LNCAP (cell line): ENCODE results near the gene RGL1.

Experiments used
- TF ChIP-seq, protein P1 (sequence below): fragments of 450-650 bp; IDR thresholded peaks from 2 replicates; pipeline ENCODE4 v1.5.1; 2017; ENCODE audit warnings: mild to moderate bottlenecking

RGL1 gene

GRCh38 chr1:183872403-183872802 lies 67.5 kb downstream of the RGL1 start:
- TF ChIP-seq, protein P1, sequence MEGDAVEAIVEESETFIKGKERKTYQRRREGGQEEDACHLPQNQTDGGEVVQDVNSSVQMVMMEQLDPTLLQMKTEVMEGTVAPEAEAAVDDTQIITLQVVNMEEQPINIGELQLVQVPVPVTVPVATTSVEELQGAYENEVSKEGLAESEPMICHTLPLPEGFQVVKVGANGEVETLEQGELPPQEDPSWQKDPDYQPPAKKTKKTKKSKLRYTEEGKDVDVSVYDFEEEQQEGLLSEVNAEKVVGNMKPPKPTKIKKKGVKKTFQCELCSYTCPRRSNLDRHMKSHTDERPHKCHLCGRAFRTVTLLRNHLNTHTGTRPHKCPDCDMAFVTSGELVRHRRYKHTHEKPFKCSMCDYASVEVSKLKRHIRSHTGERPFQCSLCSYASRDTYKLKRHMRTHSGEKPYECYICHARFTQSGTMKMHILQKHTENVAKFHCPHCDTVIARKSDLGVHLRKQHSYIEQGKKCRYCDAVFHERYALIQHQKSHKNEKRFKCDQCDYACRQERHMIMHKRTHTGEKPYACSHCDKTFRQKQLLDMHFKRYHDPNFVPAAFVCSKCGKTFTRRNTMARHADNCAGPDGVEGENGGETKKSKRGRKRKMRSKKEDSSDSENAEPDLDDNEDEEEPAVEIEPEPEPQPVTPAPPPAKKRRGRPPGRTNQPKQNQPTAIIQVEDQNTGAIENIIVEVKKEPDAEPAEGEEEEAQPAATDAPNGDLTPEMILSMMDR: no peak

DNA sequence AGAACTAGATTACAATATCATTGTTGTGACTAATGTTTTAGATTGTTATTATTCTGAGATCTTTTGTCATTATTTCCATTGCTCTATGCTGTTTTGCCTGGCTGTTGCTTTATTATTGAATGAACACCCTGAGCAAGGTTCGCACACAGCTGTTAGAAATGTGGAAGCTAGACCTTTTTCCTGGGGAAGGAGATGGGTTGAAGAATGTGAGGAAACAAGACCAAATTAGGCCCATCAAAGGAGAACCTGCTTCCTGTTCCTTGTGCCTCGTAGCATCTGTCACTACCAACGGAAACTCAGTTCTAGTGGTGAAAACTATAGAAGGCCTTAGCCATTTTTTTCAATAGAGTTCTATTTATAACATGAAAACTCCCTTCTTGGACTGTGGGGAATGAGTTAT lies 68.7 kb downstream of the RGL1 start:
- TF ChIP-seq, protein P1: no peak

DNA sequence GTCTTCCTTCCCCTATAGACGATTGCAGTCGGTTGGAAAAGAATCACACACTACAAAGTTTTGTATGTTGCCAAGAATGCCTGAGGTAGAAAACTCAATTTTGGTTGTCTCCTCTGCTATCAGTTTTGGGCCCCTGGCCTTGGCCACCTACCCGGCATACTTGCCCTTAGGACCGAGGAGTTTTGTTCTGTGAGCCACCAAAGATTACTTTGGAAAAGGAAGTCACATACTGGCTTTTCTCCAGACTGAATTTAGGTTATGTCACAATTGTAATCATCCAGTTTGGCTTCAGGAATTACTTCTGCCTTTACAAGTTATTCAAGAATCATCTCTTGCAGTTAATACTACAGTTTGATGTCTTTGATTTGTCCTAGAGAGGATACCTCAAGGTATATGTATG lies 71.4 kb downstream of the RGL1 start:
- TF ChIP-seq, protein P1: no peak

DNA sequence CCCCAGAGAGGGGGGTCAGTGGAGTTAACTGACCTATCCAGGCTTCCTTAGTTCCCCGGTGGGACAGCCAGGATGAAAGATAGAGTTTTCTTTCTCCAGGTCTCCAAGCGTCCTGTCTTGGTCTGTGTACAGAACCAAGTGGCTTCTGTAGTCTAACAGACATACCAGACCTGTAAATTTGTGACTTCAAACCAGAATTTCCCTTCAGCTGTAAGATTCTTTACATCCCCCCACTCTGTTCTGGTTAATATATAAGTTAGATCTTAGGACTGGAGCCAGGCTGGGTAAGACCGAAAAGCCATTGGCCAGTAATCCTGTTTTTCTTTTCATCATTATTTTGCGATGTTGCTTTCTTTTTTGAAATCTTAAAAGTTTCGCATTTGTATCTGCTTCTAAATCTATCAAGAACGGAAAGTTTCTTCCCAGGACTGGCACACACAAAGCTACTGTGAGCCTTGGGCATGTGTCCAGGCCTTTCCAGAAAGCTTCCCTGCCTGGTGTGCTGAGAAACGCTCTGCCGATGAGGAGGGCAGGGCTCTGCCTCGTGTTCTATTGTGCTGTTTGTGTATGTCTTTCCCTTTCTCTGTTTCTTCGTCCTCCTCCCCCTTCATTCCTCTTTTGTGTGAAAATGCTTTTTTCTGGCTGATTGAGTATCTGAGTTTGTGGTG lies 72.3 kb downstream of the RGL1 start:
- TF ChIP-seq, protein P1: no peak

GRCh38 chr1:183879494-183879893 lies 74.6 kb downstream of the RGL1 start:
- TF ChIP-seq, protein P1: no peak

- TF ChIP-seq, protein P1: no peak
Measured at GRCh38 chr1:183879966-183880365, 75.0 kb downstream of the RGL1 start.

GRCh38 chr1:183880531-183881243 lies 75.8 kb downstream of the RGL1 start:
- TF ChIP-seq, protein P1: no peak
